ENCODE measurements around the gene LCN12.

LCN12 gene

DNA sequence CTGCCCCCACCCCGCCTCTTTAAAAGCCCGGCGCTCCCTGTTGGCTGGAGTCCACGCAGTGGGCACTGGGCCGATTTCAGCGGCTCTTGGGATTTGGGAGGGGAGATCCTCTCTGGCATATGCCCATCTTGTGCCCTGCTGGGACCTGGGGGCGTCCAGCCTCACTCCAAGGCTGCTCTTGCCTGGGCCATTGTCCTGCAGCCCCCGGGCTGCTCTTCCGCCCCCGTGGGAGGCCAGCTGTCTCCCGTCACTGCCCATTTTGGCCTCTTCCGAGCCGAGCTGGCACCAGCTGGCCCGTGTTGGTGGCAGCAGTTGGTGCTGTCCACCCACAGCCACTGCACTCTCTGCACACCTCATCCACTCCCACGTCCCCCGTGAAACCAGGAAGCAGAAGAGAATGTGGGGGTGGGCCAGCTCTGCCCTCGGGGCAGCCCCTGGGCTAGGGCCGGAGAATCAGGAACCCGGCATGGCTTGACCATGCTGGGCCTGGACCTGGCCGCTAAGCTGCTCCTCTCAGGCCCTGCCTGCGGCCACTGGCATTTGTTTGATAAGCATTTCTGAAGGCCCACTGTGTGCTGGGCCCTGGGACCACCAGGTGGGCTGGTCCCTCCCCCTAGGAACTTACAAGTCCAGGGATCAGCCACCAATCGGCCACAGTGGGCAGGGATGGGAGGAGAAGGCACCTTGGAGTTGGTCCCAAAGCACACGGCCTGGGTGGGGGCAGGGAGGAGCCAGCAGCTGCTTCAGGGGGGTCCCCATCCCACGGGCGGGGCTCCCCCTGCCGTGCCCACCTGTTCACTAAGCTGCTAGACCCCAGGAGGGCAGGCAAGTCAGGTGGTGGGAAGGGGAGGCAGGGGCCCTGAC, 4.8 kb upstream of the LCN12 start:
- TF ChIP-seq, protein P1, sequence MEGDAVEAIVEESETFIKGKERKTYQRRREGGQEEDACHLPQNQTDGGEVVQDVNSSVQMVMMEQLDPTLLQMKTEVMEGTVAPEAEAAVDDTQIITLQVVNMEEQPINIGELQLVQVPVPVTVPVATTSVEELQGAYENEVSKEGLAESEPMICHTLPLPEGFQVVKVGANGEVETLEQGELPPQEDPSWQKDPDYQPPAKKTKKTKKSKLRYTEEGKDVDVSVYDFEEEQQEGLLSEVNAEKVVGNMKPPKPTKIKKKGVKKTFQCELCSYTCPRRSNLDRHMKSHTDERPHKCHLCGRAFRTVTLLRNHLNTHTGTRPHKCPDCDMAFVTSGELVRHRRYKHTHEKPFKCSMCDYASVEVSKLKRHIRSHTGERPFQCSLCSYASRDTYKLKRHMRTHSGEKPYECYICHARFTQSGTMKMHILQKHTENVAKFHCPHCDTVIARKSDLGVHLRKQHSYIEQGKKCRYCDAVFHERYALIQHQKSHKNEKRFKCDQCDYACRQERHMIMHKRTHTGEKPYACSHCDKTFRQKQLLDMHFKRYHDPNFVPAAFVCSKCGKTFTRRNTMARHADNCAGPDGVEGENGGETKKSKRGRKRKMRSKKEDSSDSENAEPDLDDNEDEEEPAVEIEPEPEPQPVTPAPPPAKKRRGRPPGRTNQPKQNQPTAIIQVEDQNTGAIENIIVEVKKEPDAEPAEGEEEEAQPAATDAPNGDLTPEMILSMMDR (IDR thresholded peaks at IDR 0.05; ENCODE audit: low read depth, low read length) = no peak
- no peak overlapping the region for H3K4me3 ChIP-seq (ENCODE audit: low read depth, low read length)

DNA sequence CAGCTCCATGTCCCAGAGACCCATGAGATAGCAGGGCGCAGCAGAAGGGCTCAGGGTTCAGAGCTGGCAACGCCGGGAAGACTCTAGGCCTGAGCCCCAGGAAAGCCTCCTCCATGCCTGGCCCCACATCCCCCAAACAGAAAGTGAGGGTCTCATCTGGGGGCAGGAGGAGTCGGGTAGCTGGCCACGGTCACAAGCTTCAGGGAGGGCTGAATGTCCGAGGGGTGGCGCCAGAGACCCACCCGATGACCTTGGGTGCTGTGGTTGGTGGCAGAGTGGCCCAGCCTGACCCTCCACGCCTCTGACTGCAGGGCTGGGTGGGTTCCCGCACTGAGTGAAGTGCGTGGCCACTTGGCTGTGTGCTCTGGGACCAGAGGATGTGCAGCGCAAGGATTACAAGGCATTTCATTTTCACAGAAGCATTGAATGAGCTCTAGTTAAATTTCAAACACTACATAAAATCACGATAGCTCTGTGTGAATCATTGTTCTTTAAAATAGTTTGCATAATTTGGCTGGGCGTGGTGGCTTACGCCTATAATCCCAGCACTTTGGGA, 4.0 kb upstream of the LCN12 start:
- H3K4me3 ChIP-seq (ENCODE audit: low read depth, low read length) = no peak overlapping the region
- TF ChIP-seq, protein P1 (IDR thresholded peaks at IDR 0.05; ENCODE audit: low read depth, low read length) = peak; percentile 14; the same call in 1 of the 2 replicates

DNA sequence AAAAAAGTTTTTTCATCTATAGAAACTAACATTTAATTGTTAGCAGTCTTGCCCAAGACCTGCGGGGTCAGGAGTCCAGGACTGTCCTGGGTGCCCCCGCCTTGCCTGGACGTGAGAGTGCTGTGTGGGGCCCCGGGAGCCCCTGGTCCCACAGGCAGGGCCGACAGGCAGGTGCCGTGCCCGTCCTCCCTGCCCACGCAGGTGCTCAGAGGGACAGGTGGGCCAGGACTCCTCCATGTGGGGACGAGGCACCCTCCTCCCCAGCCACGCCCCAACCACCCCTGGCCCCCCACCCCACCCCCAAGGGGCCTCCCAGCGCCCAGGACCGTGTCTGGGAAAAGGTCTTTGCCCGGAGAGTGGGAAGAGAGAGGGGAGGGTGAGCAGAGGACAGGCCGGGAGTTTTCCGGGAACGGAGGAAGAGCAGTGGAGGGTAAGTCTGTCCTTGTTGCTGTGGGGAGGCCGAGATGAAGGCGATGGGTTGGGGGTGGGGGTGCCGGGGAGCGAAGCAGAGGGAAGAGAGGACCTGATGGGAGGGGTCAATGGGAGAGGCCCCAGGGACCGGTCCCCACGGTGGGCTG, 2.7 kb upstream of the LCN12 start:
- peak overlapping the region; percentile 57 for H3K4me3 ChIP-seq (ENCODE audit: low read depth, low read length)
- TF ChIP-seq, protein P1 (IDR thresholded peaks at IDR 0.05; ENCODE audit: low read depth, low read length) = no peak

DNA sequence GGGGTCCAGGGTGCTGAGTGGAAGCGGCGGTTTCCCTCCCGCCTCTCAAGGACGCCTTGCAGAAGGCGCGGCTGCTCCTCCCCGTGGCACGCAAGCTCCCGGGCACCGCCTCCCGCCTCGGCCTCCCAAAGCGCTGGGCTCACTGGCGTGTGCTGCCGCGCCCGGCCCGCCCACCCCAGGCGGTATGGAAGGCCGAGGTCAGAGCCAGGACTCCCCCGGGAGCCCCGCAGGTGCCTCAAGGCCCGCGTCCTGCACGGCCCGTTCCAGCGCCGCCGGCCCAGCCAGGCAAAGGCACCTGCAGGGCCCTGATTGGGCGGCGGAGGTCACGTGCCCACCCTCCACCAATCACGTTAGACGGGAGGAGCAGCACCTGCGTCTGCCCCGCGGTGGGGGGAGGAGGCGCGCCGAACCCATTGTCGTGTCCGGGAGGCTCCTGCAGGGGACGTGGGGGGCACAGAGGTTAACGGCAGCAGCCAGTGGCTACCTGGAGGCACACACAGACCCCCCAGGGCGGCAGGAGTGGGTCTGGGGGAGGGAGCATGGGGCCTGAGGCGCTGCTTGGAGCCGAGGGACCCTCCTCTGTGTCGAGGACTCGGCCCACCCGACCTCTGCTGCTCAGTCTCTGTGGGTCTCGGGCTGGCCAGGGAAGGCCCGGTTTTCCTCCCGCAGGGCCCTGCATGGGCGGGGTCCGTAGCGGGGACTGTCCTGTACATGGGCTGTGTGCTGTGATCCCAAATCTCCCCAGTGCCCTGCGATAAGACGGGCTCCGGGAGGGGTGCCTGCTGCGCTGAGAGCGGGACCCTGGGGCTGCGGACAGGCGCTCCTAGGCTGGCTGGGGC, 2.0 kb upstream of the LCN12 start:
- H3K4me3 ChIP-seq (ENCODE audit: low read depth, low read length) = peak overlapping the region; percentile 57
- TF ChIP-seq, protein P1 (IDR thresholded peaks at IDR 0.05; ENCODE audit: low read depth, low read length) = no peak

DNA sequence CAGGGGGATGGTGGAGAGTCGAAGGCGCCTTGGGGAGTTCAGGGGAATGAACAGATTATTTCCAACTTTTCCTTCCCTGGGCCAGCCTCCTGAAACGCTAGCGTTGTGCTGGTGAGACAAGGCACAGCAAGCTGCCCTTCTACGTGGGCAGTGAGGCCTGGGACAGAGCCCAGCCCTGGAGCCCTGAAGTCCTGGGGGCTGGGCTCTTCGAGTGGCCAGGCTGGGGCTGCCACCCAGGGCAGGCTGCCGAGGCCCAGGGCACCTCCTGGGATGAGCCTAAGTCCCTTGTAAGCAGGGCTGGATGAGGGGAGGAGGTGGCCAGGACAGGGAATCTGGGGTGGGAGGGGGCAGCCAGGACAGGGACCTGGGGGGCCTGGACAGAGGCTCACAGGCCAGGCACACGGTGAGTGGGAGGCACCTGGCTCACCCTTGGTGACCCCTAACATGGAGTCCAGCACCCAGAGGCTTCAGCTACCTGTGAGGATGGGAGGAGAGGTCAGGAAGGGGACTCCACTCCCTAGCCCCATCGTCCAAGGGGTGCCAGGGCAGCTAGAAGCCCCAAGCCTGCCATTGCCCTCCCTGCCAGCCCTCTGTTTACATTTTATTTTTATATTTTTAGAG, 1.3 kb upstream of the LCN12 start:
- no peak overlapping the region for H3K4me3 ChIP-seq (ENCODE audit: low read depth, low read length)
- TF ChIP-seq, protein P1 (IDR thresholded peaks at IDR 0.05; ENCODE audit: low read depth, low read length) = no peak

DNA sequence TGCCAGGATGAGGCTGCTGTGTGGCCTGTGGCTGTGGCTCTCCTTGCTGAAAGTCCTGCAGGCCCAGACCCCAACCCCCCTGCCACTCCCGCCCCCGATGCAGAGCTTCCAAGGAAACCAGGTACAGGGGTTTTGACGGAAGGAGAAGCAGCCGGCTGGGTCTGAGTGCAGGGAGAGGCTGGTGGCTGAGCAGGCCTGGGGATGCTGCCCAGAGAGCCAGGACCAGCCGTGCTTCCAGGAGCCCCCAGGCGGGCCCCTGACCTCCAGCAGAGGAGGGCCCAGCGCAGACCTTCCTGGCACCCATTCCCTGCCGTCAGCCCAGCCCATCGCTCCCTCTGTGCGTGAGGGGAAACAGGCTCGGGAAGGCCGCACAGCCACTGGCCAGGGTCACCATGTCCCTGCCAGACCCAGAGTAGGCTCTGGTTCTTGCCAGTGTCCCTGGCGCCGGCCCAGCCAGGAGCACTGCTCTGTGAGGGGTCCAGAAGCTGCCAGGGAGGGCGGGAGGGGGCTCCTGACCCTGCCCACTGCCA, 313 bp downstream of the LCN12 start:
- TF ChIP-seq, protein P1 (IDR thresholded peaks at IDR 0.05; ENCODE audit: low read depth, low read length) = no peak
- H3K4me3 ChIP-seq (ENCODE audit: low read depth, low read length) = no peak overlapping the region
